Transverse colon (tissue), 4 donors: Measurements from ENCODE around the gene MCRS1. TPM values are rescaled to one million over a fixed set of nuclear protein-coding genes. Genes with fewer than 3 reads are reported as not detected.

ENCODE experiments used
- DNase-seq: peaks from one replicate; pipeline ENCODE4 v3.0.0-alpha.2; 2019
- H3K27ac ChIP-seq, 4 donors: fragments of 200-600 bp; sonication (generic); 2 replicates each; pipeline ENCODE4 v1.5.1; 2016 to 2018; ENCODE audit warnings: inconsistent platforms in 4 of 4
- H3K27me3 ChIP-seq: fragments of 200-600 bp; sonication (generic); 2 replicates; pipeline ENCODE4 v1.5.1; 2017; ENCODE audit warnings: inconsistent platforms
- H3K36me3 ChIP-seq, 4 donors: fragments of 200-600 bp; sonication (generic); 2 replicates each; pipeline ENCODE4 v1.5.1; 2017 to 2019; ENCODE audit warnings: inconsistent platforms in 4 of 4
- H3K4me1 ChIP-seq, 4 donors: fragments of 200-600 bp; sonication (generic); 2 replicates each; pipeline ENCODE4 v1.5.1; 2017 to 2020; ENCODE audit warnings: inconsistent platforms in 4 of 4
- H3K4me3 ChIP-seq, 4 donors: fragments of 200-600 bp; sonication (generic); 1 replicate in 1 of 4; 2 replicates in 3 of 4; pipeline versions ENCODE4 v1.5.1 to v1.6.1; 2017 to 2019; ENCODE audit warnings: inconsistent platforms in 4 of 4
- H3K9me3 ChIP-seq, 2 donors: fragments of 200-600 bp; sonication (generic); 2 replicates each; pipeline ENCODE4 v1.5.1; 2017 to 2019; ENCODE audit warnings: inconsistent platforms in 2 of 2
- CTCF ChIP-seq, 5 experiments: fragments of 200-600 bp in 3 of 5; fragments of 450-650 bp in 2 of 5; sonication (generic) in 3 of 5; IDR thresholded peaks; 1 replicate in 2 of 5; 2 replicates in 3 of 5; pipeline ENCODE4 v1.5.1; 2016 to 2017; ENCODE audit warnings: antibody characterized with exemption in 5 of 5, inconsistent platforms in 3 of 5, mild to moderate bottlenecking in 2 of 5, moderate library complexity in 1 of 5
- EP300 ChIP-seq: sonication (generic); formaldehyde crosslinking; IDR thresholded peaks from one replicate; pipeline ENCODE4 v1.6.1; 2017; ENCODE audit warnings: antibody characterized with exemption, low read depth
- POLR2A ChIP-seq: fragments of 450-650 bp; IDR thresholded peaks from one replicate; pipeline ENCODE4 v1.6.1; 2016; ENCODE audit warnings: antibody characterized with exemption, mild to moderate bottlenecking, moderate library complexity
- POLR2AphosphoS5 ChIP-seq, 3 donors: sonication (generic); formaldehyde crosslinking; IDR thresholded peaks; one replicate each; pipeline ENCODE4 v1.6.1; 2016; ENCODE audit warnings: antibody characterized with exemption in 3 of 3
- WGBS, 2 donors: methylation state at CpG; one replicate each; pipeline ENCODE4 v1.1.5; 2018; ENCODE audit warnings: low coverage in 1 of 2; 5-methylcytosine and 5-hydroxymethylcytosine counted together
- in situ Hi-C, 4 donors: fragments of 200-750 bp; cut with MboI; loops; one replicate each; pipeline versions ENCODE4 v1.15.0 to v1.15.1; 2017; ENCODE audit warnings: low sequenced_read_pairs in 3 of 4, low pct_ligation_motif_present in 1 of 4, low pct_unique_long_range_greater_than_20kb in 1 of 4
- intact Hi-C: fragments of 100-400 bp; cut with DNase I; formaldehyde crosslinking; loops from one replicate; pipeline ENCODE4 v1.15.1; 2023; ENCODE audit warnings: low total_unique reads
- total RNA-seq, 4 donors: library from RNA; depleted of rRNA; stranded (reverse); fragments of >200 nt; gene quantifications; one replicate each; pipeline ENCODE4 v1.1.0, GENCODE V29; 2016

The MCRS1 gene
- total RNA-seq, 4 donors from 2014 or later = 57.8 to 120 (median 78.4) TPM

- H3K4me1 ChIP-seq = peaks cover 0 to 11% (median 10%) of the 10 kb centered on the region in 4 donors
- intact Hi-C loops (no loop called here), in situ Hi-C loops (no loop called here)
- TF ChIP-seq CTCF (IDR thresholded peaks at IDR 0.05) = no peak
- TF ChIP-seq POLR2AphosphoS5 (IDR thresholded peaks at IDR 0.05) = no peak
- no peak overlapping the region for H3K4me3 ChIP-seq
- 52 to 93% methylated on average over 2 to 9 of the region's 9 CpGs for WGBS, 2 donors
- no peak for DNase-seq
- H3K36me3 ChIP-seq = peaks cover 0 to under 1% (median 0%) of the 10 kb centered on the region in 4 donors
- H3K9me3 ChIP-seq = no peaks in the 10 kb centered on the region
- no peak overlapping the region for H3K27ac ChIP-seq
- H3K27me3 ChIP-seq = peaks cover 25% of the 10 kb centered on the region
Measured at GRCh38 chr12:49552425-49552824, 15.5 kb downstream of the MCRS1 start.

DNA sequence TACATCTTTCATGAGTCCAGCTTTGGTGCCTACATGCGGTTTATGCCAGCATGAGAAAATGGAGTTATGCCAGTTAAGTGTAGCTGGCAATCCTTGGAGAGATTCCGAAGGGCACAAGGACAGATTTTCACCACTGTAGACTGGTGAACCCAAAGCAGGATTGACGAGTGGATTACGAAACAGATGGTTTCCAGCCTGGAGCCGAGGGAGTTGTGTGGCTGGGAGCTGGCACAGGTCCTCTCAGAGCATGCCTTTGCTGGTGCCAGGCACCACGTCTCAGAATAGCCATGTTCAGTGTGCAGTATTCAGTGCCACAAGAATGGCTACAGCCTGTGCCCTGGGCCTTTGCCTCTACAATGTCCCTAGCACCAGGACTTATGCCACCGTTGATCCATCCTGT, 15.9 kb downstream of the MCRS1 start:
- Histone ChIP-seq H3K27me3 (peaks cover 29% of the 10 kb centered on the region), H3K27ac (no peak overlapping the region), H3K9me3 (no peaks in the 10 kb centered on the region), H3K4me1 (peaks cover 0 to 11% (median 10%) of the 10 kb centered on the region in 4 donors), H3K36me3 (no peaks in the 10 kb centered on the region), H3K4me3 (no peak overlapping the region)
- TF ChIP-seq CTCF (IDR thresholded peaks at IDR 0.05) = no peak
- TF ChIP-seq POLR2AphosphoS5 (IDR thresholded peaks at IDR 0.05) = no peak
- no peak for TF ChIP-seq EP300
- TF ChIP-seq POLR2A = no peak
- 69 to 100% methylated on average over 2 to 7 of the region's 7 CpGs for WGBS, 2 donors
- intact Hi-C loops (no loop called here), in situ Hi-C loops (no loop called here)
- no peak for DNase-seq

- 20 to 55% methylated on average over 1 to 6 of the region's 6 CpGs for WGBS, 2 donors
- TF ChIP-seq POLR2AphosphoS5 (IDR thresholded peaks at IDR 0.05) = no peak
- TF ChIP-seq EP300 = no peak
- no peak for TF ChIP-seq POLR2A
- TF ChIP-seq CTCF (IDR thresholded peaks at IDR 0.05) = no peak
- Histone ChIP-seq H3K27ac (no peak overlapping the region), H3K36me3 (no peaks in the 10 kb centered on the region), H3K9me3 (no peaks in the 10 kb centered on the region), H3K4me1 (peaks cover 0 to 11% (median 10%) of the 10 kb centered on the region in 4 donors), H3K4me3 (no peak overlapping the region), H3K27me3 (peaks cover 41% of the 10 kb centered on the region)
- no peak for DNase-seq
- in situ Hi-C loops (no loop called here), intact Hi-C loops (no loop called here)
Measured at GRCh38 chr12:49550693-49551252, 17.2 kb downstream of the MCRS1 start.

DNA sequence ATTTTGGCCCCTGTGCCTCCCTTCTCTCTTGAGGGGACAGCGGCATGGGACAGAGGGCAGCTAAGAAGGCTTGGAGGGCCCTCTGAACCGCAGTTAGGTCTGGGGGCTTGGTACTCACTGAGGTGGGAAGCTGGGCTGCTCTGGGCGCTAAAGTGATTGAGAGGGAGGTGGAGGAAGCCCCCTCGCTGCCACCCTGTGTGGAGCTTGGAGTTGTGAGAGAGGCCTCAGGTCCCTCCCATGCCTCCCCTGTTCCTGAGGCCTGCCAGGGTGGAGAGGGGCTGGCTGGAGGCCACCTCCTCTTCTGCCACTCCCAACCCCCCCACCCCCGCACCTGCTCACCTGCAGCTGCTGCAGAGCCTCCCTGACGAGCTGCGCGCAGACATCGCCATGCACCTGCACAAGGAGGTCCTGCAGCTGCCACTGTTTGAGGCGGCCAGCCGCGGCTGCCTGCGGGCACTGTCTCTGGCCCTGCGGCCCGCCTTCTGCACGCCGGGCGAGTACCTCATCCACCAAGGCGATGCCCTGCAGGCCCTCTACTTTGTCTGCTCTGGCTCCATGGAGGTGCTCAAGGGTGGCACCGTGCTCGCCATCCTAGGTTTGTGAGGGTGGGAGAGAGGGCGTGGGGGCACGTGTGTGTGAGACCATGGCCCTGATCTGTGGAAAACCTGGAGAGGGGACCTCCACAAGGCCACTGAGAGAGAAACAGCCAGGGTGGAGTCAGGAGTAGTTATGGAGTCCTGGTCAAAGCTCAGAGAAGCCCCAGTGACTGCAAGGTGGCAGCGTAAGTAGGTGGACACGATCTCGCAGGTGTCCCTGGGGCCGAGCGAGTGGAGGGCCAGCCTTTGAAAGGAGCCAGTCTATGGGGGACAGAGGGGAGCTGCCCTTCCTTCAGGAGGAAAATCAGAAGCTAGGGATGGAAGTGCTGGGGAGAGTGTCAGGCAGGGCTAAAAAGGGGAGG, 17.9 kb downstream of the MCRS1 start:
- Histone ChIP-seq H3K4me1 (peaks cover 0 to 11% (median 10%) of the 10 kb centered on the region in 4 donors), H3K27me3 (peaks cover 49% of the 10 kb centered on the region), H3K9me3 (no peaks in the 10 kb centered on the region), H3K4me3 (no peak overlapping the region), H3K36me3 (no peaks in the 10 kb centered on the region), H3K27ac (no peak overlapping the region)
- in situ Hi-C loops (no loop called here), intact Hi-C loops (no loop called here)
- DNase-seq = no peak
- 70% methylated on average over 23 of the region's 28 CpGs; no CpG with 5 or more reads in 1 of the 2 donors for WGBS, 2 donors
- TF ChIP-seq CTCF (IDR thresholded peaks at IDR 0.05) (no peak), POLR2AphosphoS5 (IDR thresholded peaks at IDR 0.05) (no peak), POLR2A (no peak), EP300 (no peak)
